H7 (cell line): ENCODE results near the gene PLA2G4B. TPM values are rescaled to one million over a fixed set of nuclear protein-coding genes. Genes with fewer than 3 reads are reported as not detected.
"Not testable (repeated sequence)": the region's sequence is repeated elsewhere in the genome, so short reads cannot be mapped to it uniquely, and the experiment has no call there.

ENCODE experiments used
- DNase-seq: peaks from one replicate; pipeline ENCODE4 v3.0.0; 2012
- H3K27me3 ChIP-seq: 2 replicates; pipeline ENCODE4 v1.6.0; 2011; ENCODE audit warnings: mild to moderate bottlenecking, low read length; ENCODE audit not compliant: control insufficient read depth, insufficient read depth
- H3K36me3 ChIP-seq: replicated peaks from 2 replicates; pipeline ENCODE4 v1.5.1; 2011; ENCODE audit warnings: low read length; ENCODE audit not compliant: control insufficient read depth, insufficient read depth
- H3K4me3 ChIP-seq: 2 replicates; pipeline ENCODE4 v1.5.1; 2011; ENCODE audit warnings: low read depth, mild to moderate bottlenecking, control low read depth, low read length, moderate library complexity; ENCODE audit not compliant: insufficient read depth
- total RNA-seq: library from RNA; depleted of rRNA; stranded (reverse); fragments of >200 nt; shearing (Covaris generic); gene quantifications from 2 replicates; pipeline ENCODE4 v1.2.3, GENCODE V29; 2014

PLA2G4B gene
- total RNA-seq, 1 experiment from 2014 or later: 3.0 TPM

DNA sequence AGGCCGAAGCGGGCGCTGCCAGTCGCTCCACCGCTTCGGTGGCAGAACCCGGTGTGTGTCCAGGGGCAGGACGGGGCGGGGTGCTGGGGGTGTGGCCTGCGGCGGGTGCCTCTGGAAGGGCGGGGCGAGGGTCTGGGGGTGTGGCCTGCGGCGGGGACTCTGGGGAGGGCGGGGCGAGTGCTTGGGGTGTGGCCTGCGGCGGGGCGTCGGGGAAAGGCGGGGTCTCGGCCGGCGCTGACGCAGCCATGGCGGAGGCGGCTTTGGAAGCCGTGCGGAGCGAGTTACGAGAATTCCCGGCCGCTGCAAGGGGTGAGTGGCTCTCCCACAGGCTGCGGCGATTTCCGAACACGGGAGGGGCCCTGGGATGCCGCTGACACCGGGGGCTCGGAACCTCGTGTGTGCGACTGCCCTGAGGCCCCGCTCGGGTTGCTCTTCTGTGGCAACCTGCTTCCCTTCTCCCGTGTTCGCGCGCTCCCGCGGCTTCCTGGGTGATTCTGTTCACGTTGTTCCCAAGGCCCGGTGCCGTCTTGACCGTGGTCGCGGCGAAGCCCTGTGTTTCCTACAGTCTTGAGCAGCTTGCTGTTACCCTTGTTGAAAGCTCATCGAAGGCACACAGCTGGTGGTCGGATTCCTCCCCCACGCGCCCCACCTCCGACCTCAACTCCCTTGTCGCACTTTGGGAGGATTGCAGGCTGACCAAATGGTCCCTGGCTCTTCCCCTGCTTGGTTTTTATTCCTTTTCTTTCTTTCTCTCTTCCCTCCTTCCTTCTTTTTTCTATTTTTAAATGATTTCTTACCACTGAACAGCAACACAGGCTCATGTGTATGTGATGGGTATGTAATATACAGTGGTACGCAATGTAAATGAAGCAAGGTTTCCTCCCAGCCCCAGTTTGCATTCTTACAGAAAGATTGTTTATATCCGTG, 10.5 kb upstream of the PLA2G4B start, which contains the start of gene JMJD7:
JMJD7 (plus strand) TSS at position 213 of the 927 bp plus-strand sequence; CDS start at position 246, 33 bp downstream.
- H3K4me3 ChIP-seq: peak within 1 kb of the TSS; percentile 97
- peaks cover 1% of the 10 kb centered on the region for H3K36me3 ChIP-seq

DNA sequence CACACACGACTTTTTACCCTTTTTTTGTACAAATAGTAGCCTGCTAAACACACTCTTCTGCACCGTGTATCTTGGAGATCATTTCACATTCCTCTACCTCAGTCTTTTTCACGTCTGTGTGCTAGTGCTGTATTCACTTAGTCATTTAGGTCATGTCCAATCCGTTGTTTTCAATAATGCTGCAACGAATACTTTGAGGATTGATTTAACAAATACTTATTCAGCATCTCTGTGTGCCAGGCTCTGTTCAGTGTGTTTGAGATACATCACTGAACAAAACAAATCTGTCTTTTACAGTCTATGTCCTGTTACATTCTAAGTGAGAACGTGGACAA, 9.9 kb upstream of the PLA2G4B start:
- H3K27me3 ChIP-seq: peaks cover 2% of the 10 kb centered on the region; the same call in 1 of the 2 replicates

More for the DNA sequence above, 10.5 kb upstream of the PLA2G4B start, which contains the start of gene JMJD7:
- peak; percentile 100 for DNase-seq
- H3K27me3 ChIP-seq: peaks cover 2% of the 10 kb centered on the region; the same call in 1 of the 2 replicates

GRCh38 chr15:41829959-41830646, 8.5 kb upstream of the PLA2G4B start:
- H3K27me3 ChIP-seq: peaks cover 2% of the 10 kb centered on the region; the same call in 1 of the 2 replicates
- H3K36me3 ChIP-seq: peaks cover 1% of the 10 kb centered on the region

More for the DNA sequence above, 9.9 kb upstream of the PLA2G4B start:
- no peak for DNase-seq
- H3K36me3 ChIP-seq: peaks cover 1% of the 10 kb centered on the region
- no peak overlapping the region; the same call in 1 of the 2 replicates for H3K4me3 ChIP-seq

GRCh38 chr15:41831291-41831690, 7.4 kb upstream of the PLA2G4B start:
- DNase-seq, H3K27me3 ChIP-seq, H3K36me3 ChIP-seq, H3K4me3 ChIP-seq: not testable (repeated sequence)

More at GRCh38 chr15:41829959-41830646, 8.5 kb upstream of the PLA2G4B start:
- H3K4me3 ChIP-seq: no peak overlapping the region
- no peak for DNase-seq

DNA sequence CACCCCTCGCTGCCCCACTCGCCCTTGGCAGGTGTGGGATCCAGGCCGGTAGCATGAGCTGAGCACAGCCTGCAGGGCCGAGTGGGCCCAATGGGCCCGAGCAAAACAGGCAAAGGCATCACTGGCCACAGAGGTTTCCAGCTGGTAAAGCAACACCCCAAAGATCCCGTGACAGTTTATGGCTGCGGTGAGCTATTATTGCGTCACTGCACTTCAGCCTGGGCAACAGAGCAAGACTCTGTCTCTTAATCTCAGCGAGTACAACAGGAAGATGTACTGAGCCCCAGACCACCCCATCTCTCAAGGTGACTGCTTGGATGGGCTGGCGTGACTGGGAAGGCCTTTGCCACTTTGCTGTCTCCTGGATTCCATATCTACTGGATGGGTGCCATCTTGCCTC, 6.4 kb upstream of the PLA2G4B start:
- no peak for DNase-seq
- Histone ChIP-seq H3K4me3 (no peak overlapping the region), H3K36me3 (peaks cover 1% of the 10 kb centered on the region), H3K27me3 (peaks cover 2% of the 10 kb centered on the region; the same call in 1 of the 2 replicates)

GRCh38 chr15:41832875-41833274, 5.8 kb upstream of the PLA2G4B start:
- DNase-seq: no peak
- peaks cover 2% of the 10 kb centered on the region; the same call in 1 of the 2 replicates for H3K27me3 ChIP-seq
- H3K36me3 ChIP-seq: peaks cover 1% of the 10 kb centered on the region
- no peak overlapping the region for H3K4me3 ChIP-seq

DNA sequence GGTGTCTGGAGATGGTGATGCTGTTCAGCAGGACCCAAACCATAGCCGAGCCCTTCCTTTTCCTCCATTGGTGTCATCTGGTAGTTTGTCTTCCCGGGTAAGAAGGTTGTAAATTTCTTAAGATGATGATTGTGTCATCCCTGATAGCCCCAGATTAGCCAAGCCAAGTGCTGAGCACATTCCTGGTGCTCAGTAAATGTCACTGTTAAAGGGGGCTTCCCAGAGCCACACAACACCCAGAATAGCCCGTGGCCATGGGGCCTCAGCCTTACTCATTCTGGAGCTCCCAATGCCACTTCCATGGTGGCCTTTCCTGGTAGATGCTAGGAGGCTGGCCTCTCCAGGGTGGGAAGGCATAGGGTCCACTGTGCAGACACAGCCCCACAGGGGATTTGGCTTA, 4.6 kb upstream of the PLA2G4B start:
- H3K27me3 ChIP-seq: no peaks in the 10 kb centered on the region
- H3K36me3 ChIP-seq: peaks cover 1% of the 10 kb centered on the region
- no peak overlapping the region for H3K4me3 ChIP-seq
- no peak for DNase-seq

DNA sequence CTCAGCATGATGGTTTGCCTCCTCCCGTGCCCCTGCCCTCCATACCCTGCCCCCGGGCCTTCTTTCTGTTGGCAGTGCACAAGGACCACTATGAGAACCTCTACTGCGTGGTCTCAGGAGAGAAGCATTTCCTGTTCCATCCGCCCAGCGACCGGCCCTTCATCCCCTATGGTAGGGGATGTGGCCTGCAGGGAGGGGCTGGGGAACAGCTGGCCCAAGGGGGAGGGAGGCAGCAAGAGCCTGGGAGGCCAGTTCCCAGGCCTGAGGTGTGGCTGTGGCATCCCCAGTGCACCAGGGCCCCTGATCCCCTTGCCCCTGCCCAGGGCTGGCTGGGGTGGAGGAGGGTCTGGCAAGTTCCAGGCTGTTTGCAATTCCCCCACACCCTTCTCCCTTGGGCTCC, 2.6 kb upstream of the PLA2G4B start:
- H3K36me3 ChIP-seq: peaks cover 1% of the 10 kb centered on the region
- no peak for DNase-seq
- H3K27me3 ChIP-seq: no peaks in the 10 kb centered on the region
- no peak overlapping the region for H3K4me3 ChIP-seq

GRCh38 chr15:41836713-41837454, 1.8 kb upstream of the PLA2G4B start:
- Histone ChIP-seq H3K36me3 (peaks cover 1% of the 10 kb centered on the region), H3K27me3 (no peaks in the 10 kb centered on the region), H3K4me3 (no peak overlapping the region)
- no peak for DNase-seq

GRCh38 chr15:41839781-41840491, 1.3 kb downstream of the PLA2G4B start:
- DNase-seq: no peak

GRCh38 chr15:41840673-41841072, 2.0 kb downstream of the PLA2G4B start:
- H3K27me3 ChIP-seq: no peaks in the 10 kb centered on the region
- DNase-seq: no peak
- no peak overlapping the region for H3K4me3 ChIP-seq
- no peaks in the 10 kb centered on the region; the same call in 1 of the 2 replicates for H3K36me3 ChIP-seq

More at GRCh38 chr15:41839781-41840491, 1.3 kb downstream of the PLA2G4B start:
- no peaks in the 10 kb centered on the region; the same call in 1 of the 2 replicates for H3K36me3 ChIP-seq
- H3K4me3 ChIP-seq: no peak overlapping the region
- H3K27me3 ChIP-seq: no peaks in the 10 kb centered on the region

DNA sequence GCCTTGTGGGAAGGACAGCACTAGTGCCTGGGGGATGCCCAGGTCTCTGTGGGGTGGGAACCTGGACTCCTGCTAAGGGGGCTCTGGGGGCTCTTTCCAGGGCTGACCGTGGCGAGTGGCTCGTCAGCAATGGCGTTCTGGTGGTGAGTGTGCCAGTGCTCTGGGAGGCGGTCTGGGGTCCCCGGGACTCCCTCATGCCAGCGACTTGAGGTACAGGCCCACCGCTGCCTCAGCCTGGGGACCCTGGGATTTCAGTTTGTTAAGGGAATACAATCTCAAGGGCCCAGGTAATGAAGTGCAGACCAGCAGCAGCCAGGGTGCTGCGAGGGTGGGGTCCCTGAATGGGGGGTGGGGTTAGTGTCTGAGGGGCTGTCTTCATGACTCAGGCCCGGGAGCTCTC, 2.5 kb downstream of the PLA2G4B start:
- no peaks in the 10 kb centered on the region for H3K27me3 ChIP-seq
- no peak overlapping the region for H3K4me3 ChIP-seq
- no peak for DNase-seq
- H3K36me3 ChIP-seq: peaks cover under 1% of the 10 kb centered on the region; the same call in 1 of the 2 replicates

DNA sequence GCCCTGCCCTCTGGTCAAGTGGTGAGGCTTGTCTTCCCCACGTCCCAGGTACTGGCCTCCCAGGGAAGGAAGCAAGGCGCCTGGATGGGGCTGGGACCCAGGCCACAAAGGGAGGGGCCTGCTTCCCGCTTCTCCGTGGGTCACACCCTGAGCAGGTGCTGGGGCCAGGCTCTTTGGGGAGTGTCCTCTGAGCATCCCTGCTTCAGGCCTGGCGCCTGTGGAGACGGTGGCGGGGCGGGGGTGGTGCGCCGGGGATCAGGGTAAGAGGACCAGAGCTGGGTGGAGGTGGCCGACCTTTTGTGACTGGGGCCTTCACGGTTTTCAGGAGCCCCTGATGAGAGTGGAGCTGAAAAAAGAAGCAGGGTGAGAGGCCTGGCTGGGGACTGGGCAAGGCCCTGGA, 3.6 kb downstream of the PLA2G4B start:
- Histone ChIP-seq H3K4me3 (no peak overlapping the region), H3K27me3 (no peaks in the 10 kb centered on the region), H3K36me3 (peaks cover 2% of the 10 kb centered on the region; the same call in 1 of the 2 replicates)
- DNase-seq: no peak
